ENCODE results near the gene ARMC2. TPM values are rescaled to one million over a fixed set of nuclear protein-coding genes. Genes with fewer than 3 reads are reported as not detected.

The ARMC2 gene
- total RNA-seq, 2 experiments from 2014 or later: 10.8 to 19.2 TPM

DNA sequence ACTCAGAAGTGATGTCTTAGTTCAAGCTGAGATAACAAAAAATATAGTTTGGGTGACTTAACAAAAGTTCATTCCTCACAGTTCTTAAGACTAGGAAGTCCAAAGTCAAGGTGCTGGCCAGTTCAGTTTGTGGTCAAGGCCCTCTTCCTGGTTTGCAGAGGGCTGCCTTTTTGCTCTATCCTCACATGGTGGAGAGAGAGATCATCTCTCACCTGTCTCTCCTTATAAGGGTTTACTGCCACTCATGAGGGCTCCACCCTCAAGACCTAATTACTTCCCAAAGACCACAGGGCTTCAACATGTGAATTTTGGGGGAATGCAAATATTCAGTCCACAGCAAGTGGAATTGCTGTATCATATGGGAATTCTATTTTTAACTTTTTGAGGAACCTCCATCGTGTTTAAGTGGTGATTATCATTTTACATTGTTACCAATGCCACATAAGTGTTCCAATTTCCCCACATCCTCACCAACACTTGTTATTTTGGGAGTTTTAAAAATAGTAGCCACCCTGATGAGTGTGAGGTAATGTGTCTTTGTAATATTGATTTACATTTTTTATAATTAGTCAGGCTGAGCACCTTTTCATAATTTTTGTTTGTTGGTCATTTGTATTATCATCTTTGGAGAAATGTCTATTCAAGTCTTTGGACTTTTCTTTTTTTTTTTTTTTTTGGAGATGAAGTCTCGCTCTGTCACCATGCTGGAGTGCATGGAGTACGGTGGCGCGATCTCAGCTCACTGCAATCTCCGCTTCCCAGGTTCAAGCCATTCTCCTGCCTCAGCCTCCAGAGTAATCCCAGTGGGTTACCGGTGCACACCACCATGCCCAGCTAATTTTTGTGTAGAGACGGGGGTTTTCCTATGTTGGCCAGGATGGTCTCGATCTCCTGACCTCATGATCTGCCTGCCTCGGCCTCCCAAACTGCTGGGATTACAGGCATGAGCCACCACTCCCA, 134.2 kb downstream of the ARMC2 start:
- no peaks in the 10 kb centered on the region for H3K27me3 Mint-ChIP-seq
- H3K4me1 Mint-ChIP-seq: peaks cover 2% of the 10 kb centered on the region
- no peak overlapping the region for H3K4me3 Mint-ChIP-seq
- no peak overlapping the region for H3K27ac Mint-ChIP-seq
- CTCF ChIA-PET: no interaction called here
- peaks cover 29% of the 10 kb centered on the region for H3K36me3 Mint-ChIP-seq
- DNase-seq (no peak), ATAC-seq (no peak)
- peaks cover 3% of the 10 kb centered on the region for H3K9me3 Mint-ChIP-seq (ENCODE audit: low read depth)

DNA sequence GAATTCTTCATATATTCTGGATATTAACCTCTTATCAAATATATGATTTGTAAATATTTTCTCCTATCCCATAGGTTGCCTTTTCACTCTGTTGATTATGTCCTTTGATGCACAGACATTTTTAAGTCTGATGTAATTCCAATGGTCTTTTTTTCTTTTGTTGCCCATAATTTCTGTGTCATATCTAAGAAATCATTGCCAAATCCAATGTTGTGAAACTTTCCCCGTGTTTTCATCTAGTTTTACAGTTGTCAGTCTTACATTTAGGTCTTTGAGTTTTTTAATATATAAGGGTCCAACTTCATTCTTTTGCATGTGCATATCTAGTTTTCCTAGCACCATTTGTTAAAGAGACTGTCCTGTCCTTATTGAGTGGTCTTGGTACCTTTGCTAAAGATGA, 134.9 kb downstream of the ARMC2 start:
- H3K27me3 Mint-ChIP-seq: no peaks in the 10 kb centered on the region
- H3K27ac Mint-ChIP-seq: no peak overlapping the region

DNA sequence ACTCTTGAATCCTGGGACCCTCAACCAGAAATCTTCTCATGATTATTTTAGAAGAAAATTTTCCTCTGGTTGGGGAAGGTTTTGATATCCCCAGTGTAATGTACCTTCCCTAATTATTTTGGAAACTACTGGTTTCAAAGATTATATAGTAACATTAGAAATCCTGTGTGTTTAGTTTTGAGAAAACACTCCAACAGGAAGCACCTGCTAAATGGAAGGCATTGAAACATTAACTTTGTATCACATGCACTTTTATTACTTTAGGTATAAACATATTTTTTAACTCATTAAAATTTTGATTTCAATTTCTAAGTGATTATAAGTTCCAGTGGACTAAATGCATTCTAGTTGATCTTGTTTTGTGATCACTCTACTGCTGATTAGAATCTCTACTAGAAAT, 137.1 kb downstream of the ARMC2 start:
- Mint-ChIP-seq H3K36me3 (peaks cover 38% of the 10 kb centered on the region), H3K27me3 (no peaks in the 10 kb centered on the region), H3K4me3 (no peak overlapping the region), H3K4me1 (no peaks in the 10 kb centered on the region), H3K9me3 (ENCODE audit: low read depth) (no peaks in the 10 kb centered on the region), H3K27ac (no peak overlapping the region)
- ATAC-seq: no peak
- DNase-seq: no peak
- CTCF ChIA-PET: no interaction called here

More for the DNA sequence above, 134.9 kb downstream of the ARMC2 start:
- Mint-ChIP-seq H3K4me1 (no peaks in the 10 kb centered on the region), H3K9me3 (ENCODE audit: low read depth) (no peaks in the 10 kb centered on the region), H3K36me3 (peaks cover 28% of the 10 kb centered on the region), H3K4me3 (no peak overlapping the region)
- DNase-seq (no peak), ATAC-seq (no peak)
- CTCF ChIA-PET: no interaction called here

GRCh38 chr6:108987156-108987555, 138.9 kb downstream of the ARMC2 start:
- H3K4me1 Mint-ChIP-seq: no peaks in the 10 kb centered on the region
- no peak overlapping the region for H3K27ac Mint-ChIP-seq
- H3K27me3 Mint-ChIP-seq: no peaks in the 10 kb centered on the region
- H3K36me3 Mint-ChIP-seq: peaks cover 48% of the 10 kb centered on the region
- CTCF ChIA-PET: interaction anchor here (1.0 kb wide), 1 partner anchor 33 kb away, joined by 3 read pairs; no protein-coding TSS in a partner anchor
- DNase-seq: no peak
- H3K4me3 Mint-ChIP-seq: no peak overlapping the region
- ATAC-seq: no peak
- no peaks in the 10 kb centered on the region for H3K9me3 Mint-ChIP-seq (ENCODE audit: low read depth)

DNA sequence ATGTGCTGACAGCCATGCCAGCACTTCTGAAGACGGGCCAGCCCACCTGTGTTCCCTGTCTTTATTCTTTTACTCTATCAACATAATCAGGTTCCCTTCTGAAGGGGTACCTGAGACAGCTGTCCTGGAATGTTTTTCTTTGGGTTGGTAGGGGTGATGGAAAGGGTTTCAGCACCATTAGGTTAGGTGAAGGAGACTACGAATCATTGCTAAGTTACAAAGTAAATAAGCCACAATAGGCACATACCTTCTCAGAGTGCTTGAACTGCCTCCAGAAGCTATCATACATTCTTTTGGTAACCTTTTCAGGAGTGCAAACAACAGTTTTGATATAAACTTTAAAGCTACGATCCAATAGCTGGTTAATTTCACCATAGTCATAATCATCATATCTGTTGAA, 140.1 kb downstream of the ARMC2 start:
- no peak for ATAC-seq

GRCh38 chr6:108988765-108989164, 140.5 kb downstream of the ARMC2 start:
- CTCF ChIA-PET: no interaction called here
- Mint-ChIP-seq H3K27me3 (no peaks in the 10 kb centered on the region), H3K9me3 (ENCODE audit: low read depth) (no peaks in the 10 kb centered on the region), H3K4me3 (no peak overlapping the region), H3K4me1 (no peaks in the 10 kb centered on the region), H3K27ac (no peak overlapping the region), H3K36me3 (peaks cover 51% of the 10 kb centered on the region)
- ATAC-seq (no peak), DNase-seq (no peak)

More for the DNA sequence above, 140.1 kb downstream of the ARMC2 start:
- no peak overlapping the region for H3K4me3 Mint-ChIP-seq
- no peak overlapping the region for H3K27ac Mint-ChIP-seq
- no peak for DNase-seq
- CTCF ChIA-PET: no interaction called here
- H3K9me3 Mint-ChIP-seq (ENCODE audit: low read depth): no peaks in the 10 kb centered on the region
- no peaks in the 10 kb centered on the region for H3K4me1 Mint-ChIP-seq
- H3K27me3 Mint-ChIP-seq: no peaks in the 10 kb centered on the region
- peaks cover 52% of the 10 kb centered on the region for H3K36me3 Mint-ChIP-seq

DNA sequence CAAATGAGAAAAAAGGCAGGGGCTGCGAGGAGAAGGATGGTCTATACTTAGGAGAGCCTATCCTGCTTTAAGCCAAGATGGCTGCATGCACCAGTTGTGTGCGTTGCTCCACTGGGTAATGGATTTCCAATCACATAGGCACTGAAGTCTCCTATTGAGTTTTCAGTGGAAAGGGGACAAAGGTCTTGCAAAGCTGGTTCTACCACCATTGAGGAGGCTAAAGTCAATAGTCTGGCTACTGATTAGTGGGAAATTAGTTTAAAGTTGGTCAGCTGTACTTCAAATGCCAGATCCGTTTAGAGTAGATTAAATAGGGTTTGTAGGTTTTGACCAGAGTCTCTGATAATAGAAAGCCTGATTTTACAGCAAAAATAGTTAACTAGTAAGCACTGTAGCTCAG, 141.5 kb downstream of the ARMC2 start:
- Mint-ChIP-seq H3K27me3 (no peaks in the 10 kb centered on the region), H3K4me1 (no peaks in the 10 kb centered on the region), H3K36me3 (peaks cover 53% of the 10 kb centered on the region), H3K27ac (no peak overlapping the region), H3K4me3 (no peak overlapping the region), H3K9me3 (ENCODE audit: low read depth) (no peaks in the 10 kb centered on the region)
- DNase-seq (no peak), ATAC-seq (no peak)
- CTCF ChIA-PET: interaction anchor here (0.6 to 1.2 kb wide), 2 partner anchors 20 to 89 kb away, joined by 3 read pairs; no protein-coding TSS in a partner anchor

DNA sequence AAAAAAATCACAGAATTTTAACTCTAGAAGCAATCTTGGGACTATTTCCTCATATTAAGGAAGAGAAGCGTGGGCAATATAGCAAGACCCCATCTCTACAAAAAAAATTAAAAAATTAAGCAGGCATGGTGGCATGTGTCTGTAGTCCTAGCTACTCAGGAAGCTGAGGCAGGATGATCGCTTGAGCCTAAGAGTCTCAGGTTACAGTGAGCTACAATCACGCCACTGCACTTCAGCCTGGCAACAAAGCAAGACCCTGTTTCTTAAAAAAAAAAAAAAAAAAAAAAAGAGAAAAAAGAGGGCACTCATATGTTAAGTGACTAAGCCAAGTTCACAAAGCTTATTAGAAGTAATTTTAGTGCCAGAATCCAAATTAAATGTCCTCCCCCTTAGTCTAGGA, 145.7 kb downstream of the ARMC2 start:
- H3K27me3 Mint-ChIP-seq: no peaks in the 10 kb centered on the region
- CTCF ChIA-PET: interaction anchor here (0.8 kb wide), 1 partner anchor 26 kb away, joined by 3 read pairs; no protein-coding TSS in a partner anchor
- H3K4me3 Mint-ChIP-seq: no peak overlapping the region
- no peak overlapping the region for H3K27ac Mint-ChIP-seq
- DNase-seq (no peak), ATAC-seq (no peak)
- no peaks in the 10 kb centered on the region for H3K4me1 Mint-ChIP-seq
- peaks cover 53% of the 10 kb centered on the region for H3K36me3 Mint-ChIP-seq
- H3K9me3 Mint-ChIP-seq (ENCODE audit: low read depth): no peaks in the 10 kb centered on the region

DNA sequence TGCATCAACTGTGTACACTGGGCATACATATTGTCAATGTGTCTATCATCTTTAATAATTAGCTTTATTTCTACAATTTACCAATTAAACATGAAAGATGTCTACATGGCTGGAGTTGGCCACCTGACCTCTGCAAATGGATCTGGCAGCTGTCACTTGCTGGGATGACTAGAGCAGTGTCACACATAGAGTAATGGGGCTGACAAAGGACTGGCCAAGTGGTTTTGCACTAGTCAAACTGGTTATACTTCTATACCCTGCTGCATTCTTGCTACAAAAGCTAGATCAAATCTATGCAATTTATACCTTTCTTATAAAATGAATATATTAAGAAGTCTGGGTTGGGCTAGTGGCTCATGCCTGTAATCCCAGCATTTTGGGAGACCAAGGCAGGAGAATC, 147.1 kb downstream of the ARMC2 start:
- Mint-ChIP-seq H3K4me1 (no peaks in the 10 kb centered on the region), H3K36me3 (peaks cover 55% of the 10 kb centered on the region), H3K27me3 (no peaks in the 10 kb centered on the region), H3K4me3 (no peak overlapping the region), H3K27ac (no peak overlapping the region), H3K9me3 (ENCODE audit: low read depth) (no peaks in the 10 kb centered on the region)
- CTCF ChIA-PET: no interaction called here
- no peak for DNase-seq
- ATAC-seq: no peak

- peaks cover 49% of the 10 kb centered on the region for H3K36me3 Mint-ChIP-seq
- no peak overlapping the region for H3K4me3 Mint-ChIP-seq
- H3K27ac Mint-ChIP-seq: no peak overlapping the region
- CTCF ChIA-PET: no interaction called here
- ATAC-seq (no peak), DNase-seq (no peak)
- H3K9me3 Mint-ChIP-seq (ENCODE audit: low read depth): no peaks in the 10 kb centered on the region
- no peaks in the 10 kb centered on the region for H3K27me3 Mint-ChIP-seq
- no peaks in the 10 kb centered on the region for H3K4me1 Mint-ChIP-seq
These were observed 148.0 kb downstream of the ARMC2 start for GRCh38 chr6:108996208-108996607.

GRCh38 chr6:108998485-108998884, 150.3 kb downstream of the ARMC2 start:
- H3K9me3 Mint-ChIP-seq (ENCODE audit: low read depth): no peaks in the 10 kb centered on the region
- H3K27ac Mint-ChIP-seq: no peak overlapping the region
- no peak for DNase-seq
- H3K36me3 Mint-ChIP-seq: peaks cover 45% of the 10 kb centered on the region
- CTCF ChIA-PET: no interaction called here
- no peak for ATAC-seq
- H3K27me3 Mint-ChIP-seq: no peaks in the 10 kb centered on the region
- no peak overlapping the region for H3K4me3 Mint-ChIP-seq
- H3K4me1 Mint-ChIP-seq: peaks cover 13% of the 10 kb centered on the region

- CTCF ChIA-PET: no interaction called here
- H3K4me3 Mint-ChIP-seq: no peak overlapping the region
- ATAC-seq: no peak
These were observed 151.2 kb downstream of the ARMC2 start for GRCh38 chr6:108999428-108999827.

DNA sequence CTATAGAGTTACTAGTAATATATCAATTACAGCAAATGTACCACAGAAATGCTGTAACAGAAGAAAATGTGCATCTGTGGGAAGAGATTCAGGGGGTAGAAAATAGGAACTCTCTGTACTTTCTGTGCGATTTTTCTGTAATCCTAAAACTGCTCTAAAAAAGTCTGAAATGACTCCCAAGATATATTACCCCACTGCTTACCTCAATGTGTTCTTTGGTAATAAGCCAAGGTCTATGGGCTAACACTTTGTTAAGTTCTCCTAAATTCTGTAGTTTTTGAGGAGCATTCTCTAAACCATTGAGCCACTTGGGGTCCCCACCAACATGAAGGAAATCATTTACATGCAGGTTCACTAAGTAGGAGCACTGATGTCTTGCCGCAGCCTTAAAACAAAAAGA, 152.1 kb downstream of the ARMC2 start:
- Mint-ChIP-seq H3K27me3 (no peaks in the 10 kb centered on the region), H3K27ac (no peak overlapping the region), H3K4me3 (no peak overlapping the region), H3K9me3 (ENCODE audit: low read depth) (no peaks in the 10 kb centered on the region), H3K4me1 (peaks cover 26% of the 10 kb centered on the region), H3K36me3 (peaks cover 45% of the 10 kb centered on the region)
- ATAC-seq (no peak), DNase-seq (no peak)
- CTCF ChIA-PET: no interaction called here

More at GRCh38 chr6:108999428-108999827, 151.2 kb downstream of the ARMC2 start:
- no peak overlapping the region for H3K27ac Mint-ChIP-seq
- H3K4me1 Mint-ChIP-seq: peaks cover 18% of the 10 kb centered on the region
- no peak for DNase-seq
- H3K27me3 Mint-ChIP-seq: no peaks in the 10 kb centered on the region
- H3K36me3 Mint-ChIP-seq: peaks cover 45% of the 10 kb centered on the region
- H3K9me3 Mint-ChIP-seq (ENCODE audit: low read depth): no peaks in the 10 kb centered on the region

DNA sequence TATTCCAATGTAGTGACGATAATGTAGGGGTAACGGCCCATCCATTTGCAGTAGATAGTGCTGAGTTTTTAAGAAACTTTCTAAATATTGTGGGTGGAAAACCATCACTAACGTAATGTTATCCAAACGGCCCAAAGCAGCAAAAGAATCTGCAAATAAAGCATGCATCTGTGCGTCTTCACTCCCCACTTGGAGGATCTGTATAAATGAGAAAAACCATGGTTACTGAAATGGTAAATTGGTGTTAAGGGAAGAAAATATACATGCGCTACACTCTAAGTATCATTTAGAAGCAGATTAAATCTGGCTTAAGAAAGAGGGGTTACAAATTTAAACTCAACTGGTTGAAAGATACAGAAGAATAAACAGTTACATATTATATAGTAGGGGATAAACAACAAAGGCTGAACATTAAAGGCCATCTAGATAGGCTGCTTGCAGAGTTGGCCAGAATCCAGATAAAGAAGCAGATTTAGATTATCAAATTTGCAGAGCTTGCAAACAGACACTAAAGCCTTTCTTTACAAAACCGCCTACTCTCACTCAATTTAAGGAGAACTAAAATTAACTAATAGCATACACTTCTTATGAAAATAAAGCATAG, 153.2 kb downstream of the ARMC2 start:
- DNase-seq (no peak), ATAC-seq (no peak)
- Mint-ChIP-seq H3K27ac (no peak overlapping the region), H3K27me3 (no peaks in the 10 kb centered on the region), H3K4me3 (no peak overlapping the region), H3K9me3 (ENCODE audit: low read depth) (no peaks in the 10 kb centered on the region), H3K4me1 (peaks cover 33% of the 10 kb centered on the region), H3K36me3 (peaks cover 40% of the 10 kb centered on the region)
- CTCF ChIA-PET: no interaction called here
